HepG2 (cell line): ENCODE results near the gene MCF2L. TPM values are rescaled to one million over a fixed set of nuclear protein-coding genes. Genes with fewer than 3 reads are reported as not detected.
A peak's percentile ranks its signal among the peaks of the same experiment; 100 is the strongest.

ENCODE experiments used
- ATF2 ChIP-seq: sonication (generic); formaldehyde crosslinking; IDR thresholded peaks from 2 replicates; pipeline ENCODE4 v1.4.0; 2020; ENCODE audit warnings: missing genetic modification reagents
- ATF7 ChIP-seq, 2 experiments: fragments of 450-650 bp in 1 of 2; sonication (generic) in 1 of 2; formaldehyde crosslinking in 1 of 2; IDR thresholded peaks; 2 replicates each; pipeline versions ENCODE4 v1.4.0 to v1.6.1; 2016 to 2020; ENCODE audit warnings: antibody characterized with exemption in 1 of 2, mild to moderate bottlenecking in 1 of 2, missing genetic modification reagents in 1 of 2
- DNMT3B ChIP-seq: conservative IDR thresholded peaks from 2 replicates; pipeline ENCODE4 v1.6.1; 2016; ENCODE audit warnings: missing biosample characterization, control low read depth
- EP300 ChIP-seq, 3 experiments: sonication (generic) in 1 of 3; formaldehyde crosslinking in 1 of 3; IDR thresholded peaks; 2 replicates each; pipeline versions ENCODE4 v1.5.1 to v1.6.1; 2011 to 2020; ENCODE audit warnings: low read depth in 2 of 3, low read length in 2 of 3, borderline replicate concordance in 1 of 3, improper control_type of control experiment in 1 of 3, mild to moderate bottlenecking in 1 of 3, missing genetic modification reagents in 1 of 3, moderate library complexity in 1 of 3
- FOSL2 ChIP-seq: sonication (generic); formaldehyde crosslinking; IDR thresholded peaks from 2 replicates; pipeline ENCODE4 v1.4.0; 2020; ENCODE audit warnings: missing genetic modification reagents
- HNRNPL ChIP-seq: fragments of 200-400 bp; formaldehyde crosslinking; IDR thresholded peaks from 2 replicates; pipeline ENCODE4 v1.6.1; 2017; ENCODE audit warnings: mild to moderate bottlenecking, low read depth, low read length
- KDM4B ChIP-seq: sonication (generic); formaldehyde crosslinking; IDR thresholded peaks from 2 replicates; pipeline ENCODE4 v1.4.0; 2020; ENCODE audit warnings: missing genetic modification reagents
- KLF9 ChIP-seq: IDR thresholded peaks from 2 replicates; pipeline ENCODE4 v1.6.1; 2016; ENCODE audit warnings: low read depth
- KMT2A ChIP-seq: sonication (generic); formaldehyde crosslinking; IDR thresholded peaks from 2 replicates; pipeline ENCODE4 v1.4.0; 2020; ENCODE audit warnings: missing genetic modification reagents
- MIER3 ChIP-seq: IDR thresholded peaks from 2 replicates; pipeline ENCODE4 v1.6.1; 2016; ENCODE audit warnings: missing compliant biosample characterization, borderline replicate concordance
- PHF20 ChIP-seq: sonication (generic); formaldehyde crosslinking; IDR thresholded peaks from 2 replicates; pipeline ENCODE4 v1.5.0; 2020; ENCODE audit warnings: mild to moderate bottlenecking, missing genetic modification reagents
- RNF2 ChIP-seq: fragments of 450-650 bp; conservative IDR thresholded peaks from 2 replicates; pipeline ENCODE4 v1.6.1; 2016; ENCODE audit warnings: low read depth
- TFDP2 ChIP-seq: sonication (generic); formaldehyde crosslinking; IDR thresholded peaks from 2 replicates; pipeline ENCODE4 v1.4.0; 2020; ENCODE audit warnings: missing genetic modification reagents
- ZBTB10 ChIP-seq: sonication (generic); formaldehyde crosslinking; IDR thresholded peaks from 2 replicates; pipeline ENCODE4 v1.4.0; 2020; ENCODE audit warnings: missing genetic modification reagents, borderline replicate concordance
- ZNF644 ChIP-seq: IDR thresholded peaks from 2 replicates; pipeline ENCODE4 v1.6.1; 2016; ENCODE audit warnings: low read depth
- ZNF737 ChIP-seq: sonication (generic); formaldehyde crosslinking; IDR thresholded peaks from 2 replicates; pipeline ENCODE4 v1.5.0; 2020; ENCODE audit warnings: missing genetic modification reagents, mild to moderate bottlenecking, borderline replicate concordance
- polyA plus RNA-seq, 8 experiments: library from polyadenylated mRNA; depleted of rRNA in 3 of 8; stranded (reverse) in 7 of 8; unstranded in 1 of 8; fragments of >200 nt; fragmentation: Illumina TruSeq in 4 of 8; extraction: Trizol in 4 of 8; gene quantifications; 2 replicates each; pipeline versions ENCODE4 v1.2.1 to v1.2.3, GENCODE V29; 2011 to 2016; ENCODE audit warnings: low read depth in 4 of 8, missing spikeins in 1 of 8, mixed read lengths in 1 of 8; ENCODE audit not compliant: insufficient read depth in 1 of 8
- total RNA-seq, 5 experiments: library from RNA; depleted of rRNA; stranded (reverse); fragments of >200 nt; fragmentation: Illumina TruSeq; extraction: Trizol; gene quantifications; 2 replicates each; pipeline ENCODE4 v1.2.3, GENCODE V29; 2016; ENCODE audit warnings: low read depth in 1 of 5
- TF ChIP-seq, protein P1 (sequence below): sonication (generic); formaldehyde crosslinking; IDR thresholded peaks from 2 replicates; pipeline ENCODE4 v1.5.0; 2020; ENCODE audit warnings: mild to moderate bottlenecking, low read depth, missing genetic modification reagents, borderline replicate concordance
- TF ChIP-seq, protein P2 (sequence below): sonication (generic); formaldehyde crosslinking; IDR thresholded peaks from 2 replicates; pipeline ENCODE4 v1.5.0; 2020; ENCODE audit warnings: mild to moderate bottlenecking, missing genetic modification reagents, borderline replicate concordance

The MCF2L gene
- total and polyA plus RNA-seq, 2 of the 13 experiments (the other 11 are each of a cell fraction or from before 2014, with no cell fraction given), result 19.4 to 28.4 TPM

- no peak for TF ChIP-seq ZNF644 (CRISPR knock-in tag)
- TF ChIP-seq ZNF737, result no peak
- TF ChIP-seq TFDP2 (CRISPR knock-in tag), result peak; percentile 58; the same call in 1 of the 2 replicates
- no peak for TF ChIP-seq MIER3 (CRISPR knock-in tag)
- peak; percentile 82; the same call in 1 of the 2 replicates for TF ChIP-seq HNRNPL
- TF ChIP-seq KLF9 (CRISPR knock-in tag), result no peak
- no peak for TF ChIP-seq DNMT3B (CRISPR knock-in tag)
- TF ChIP-seq RNF2, result 0 out of 2 replicates have a peak, but pooled peaks have one; percentile 35
- peak; percentile 48; the same call in 1 of the 2 replicates for TF ChIP-seq ATF2 (CRISPR knock-in tag)
- TF ChIP-seq EP300 (IDR thresholded peaks at IDR 0.05; ENCODE audit: low read depth in 2 of 2, low read length in 2 of 2), result 0 out of 4 replicates have a peak, but pooled peaks of 1 of the 2 experiments have one; percentile 18
- TF ChIP-seq EP300 (CRISPR knock-in tag; IDR thresholded peaks at IDR 0.05; ENCODE audit: borderline replicate concordance), result peak; percentile 47; the same call in 1 of the 2 replicates
- no peak for TF ChIP-seq ZBTB10
- peak; percentile 42; the same call in 1 of the 2 replicates for TF ChIP-seq KMT2A (CRISPR knock-in tag)
- TF ChIP-seq, protein P1, sequence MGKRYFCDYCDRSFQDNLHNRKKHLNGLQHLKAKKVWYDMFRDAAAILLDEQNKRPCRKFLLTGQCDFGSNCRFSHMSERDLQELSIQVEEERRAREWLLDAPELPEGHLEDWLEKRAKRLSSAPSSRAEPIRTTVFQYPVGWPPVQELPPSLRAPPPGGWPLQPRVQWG (CRISPR knock-in tag), result 0 out of 2 replicates have a peak, but pooled peaks have one; percentile 33
- peak; percentile 42 for TF ChIP-seq FOSL2 (CRISPR knock-in tag)
- no peak for TF ChIP-seq PHF20 (CRISPR knock-in tag)
- TF ChIP-seq, protein P2, sequence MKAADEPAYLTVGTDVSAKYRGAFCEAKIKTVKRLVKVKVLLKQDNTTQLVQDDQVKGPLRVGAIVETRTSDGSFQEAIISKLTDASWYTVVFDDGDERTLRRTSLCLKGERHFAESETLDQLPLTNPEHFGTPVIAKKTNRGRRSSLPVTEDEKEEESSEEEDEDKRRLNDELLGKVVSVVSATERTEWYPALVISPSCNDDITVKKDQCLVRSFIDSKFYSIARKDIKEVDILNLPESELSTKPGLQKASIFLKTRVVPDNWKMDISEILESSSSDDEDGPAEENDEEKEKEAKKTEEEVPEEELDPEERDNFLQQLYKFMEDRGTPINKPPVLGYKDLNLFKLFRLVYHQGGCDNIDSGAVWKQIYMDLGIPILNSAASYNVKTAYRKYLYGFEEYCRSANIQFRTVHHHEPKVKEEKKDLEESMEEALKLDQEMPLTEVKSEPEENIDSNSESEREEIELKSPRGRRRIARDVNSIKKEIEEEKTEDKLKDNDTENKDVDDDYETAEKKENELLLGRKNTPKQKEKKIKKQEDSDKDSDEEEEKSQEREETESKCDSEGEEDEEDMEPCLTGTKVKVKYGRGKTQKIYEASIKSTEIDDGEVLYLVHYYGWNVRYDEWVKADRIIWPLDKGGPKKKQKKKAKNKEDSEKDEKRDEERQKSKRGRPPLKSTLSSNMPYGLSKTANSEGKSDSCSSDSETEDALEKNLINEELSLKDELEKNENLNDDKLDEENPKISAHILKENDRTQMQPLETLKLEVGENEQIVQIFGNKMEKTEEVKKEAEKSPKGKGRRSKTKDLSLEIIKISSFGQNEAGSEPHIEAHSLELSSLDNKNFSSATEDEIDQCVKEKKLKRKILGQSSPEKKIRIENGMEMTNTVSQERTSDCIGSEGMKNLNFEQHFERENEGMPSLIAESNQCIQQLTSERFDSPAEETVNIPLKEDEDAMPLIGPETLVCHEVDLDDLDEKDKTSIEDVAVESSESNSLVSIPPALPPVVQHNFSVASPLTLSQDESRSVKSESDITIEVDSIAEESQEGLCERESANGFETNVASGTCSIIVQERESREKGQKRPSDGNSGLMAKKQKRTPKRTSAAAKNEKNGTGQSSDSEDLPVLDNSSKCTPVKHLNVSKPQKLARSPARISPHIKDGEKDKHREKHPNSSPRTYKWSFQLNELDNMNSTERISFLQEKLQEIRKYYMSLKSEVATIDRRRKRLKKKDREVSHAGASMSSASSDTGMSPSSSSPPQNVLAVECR (CRISPR knock-in tag), result peak; percentile 42
- 0 out of 2 replicates have a peak, but pooled peaks have one; percentile 46 for TF ChIP-seq KDM4B (CRISPR knock-in tag)
- no peak for TF ChIP-seq ATF7 (IDR thresholded peaks at IDR 0.05)
- no peak for TF ChIP-seq ATF7 (CRISPR knock-in tag; IDR thresholded peaks at IDR 0.05)
Measured at GRCh38 chr13:113023694-113024430, 54.8 kb downstream of the MCF2L start (continued).
